GM12874 (cell line): Measurements from ENCODE around the gene LTV1.

Source experiments
- CTCF ChIP-seq: IDR thresholded peaks from 2 replicates; pipeline ENCODE4 v1.5.1; 2011; ENCODE audit warnings: low read depth, mild to moderate bottlenecking, control low read depth, low read length, moderate library complexity; ENCODE audit not compliant: insufficient read depth

The LTV1 gene

GRCh38 chr6:143842902-143843676, at the start of gene LTV1:
Gene LTV1 (plus strand): TSS chr6:143843338. CDS start chr6:143843478, 140 bp downstream.
- TF ChIP-seq CTCF, result no peak

- no peak for TF ChIP-seq CTCF
Measured at GRCh38 chr6:143802833-143803565, 40.1 kb upstream of the LTV1 start.

- TF ChIP-seq CTCF, result no peak
Measured at GRCh38 chr6:143803769-143804568, 39.2 kb upstream of the LTV1 start.

GRCh38 chr6:143804835-143805239, 38.3 kb upstream of the LTV1 start:
- TF ChIP-seq CTCF, result no peak

GRCh38 chr6:143806282-143807102, 36.6 kb upstream of the LTV1 start:
- no peak for TF ChIP-seq CTCF

GRCh38 chr6:143807103-143807772, 35.9 kb upstream of the LTV1 start:
- TF ChIP-seq CTCF, result no peak
